HAP-1 (cell line): ENCODE data around the gene WDR27.
"Not testable (repeated sequence)": the region's sequence is repeated elsewhere in the genome, so short reads cannot be mapped to it uniquely, and the experiment has no call there.

Source experiments
- DNase-seq, 2 experiments: peaks; one replicate each; pipeline ENCODE4 v3.0.0-alpha.2; 2016 to 2020; ENCODE audit warnings: low spot score in 2 of 2
- H3K27me3 ChIP-seq: fragments of 250-450 bp; sonication (Bioruptor Pico); 2 replicates; pipeline ENCODE4 v1.5.1; 2020; ENCODE audit warnings: low read depth, mild to moderate bottlenecking, moderate library complexity
- H3K36me3 ChIP-seq: fragments of 250-450 bp; sonication (Bioruptor Pico); replicated peaks from 2 replicates; pipeline ENCODE4 v1.5.1; 2020; ENCODE audit warnings: mild to moderate bottlenecking
- H3K4me1 ChIP-seq: fragments of 250-450 bp; sonication (Bioruptor Pico); 2 replicates; pipeline ENCODE4 v1.5.1; 2020; ENCODE audit warnings: mild to moderate bottlenecking
- H3K4me3 ChIP-seq: fragments of 250-450 bp; sonication (Bioruptor Pico); 2 replicates; pipeline ENCODE4 v1.5.1; 2020; ENCODE audit warnings: mild to moderate bottlenecking, moderate library complexity
- H3K9me3 ChIP-seq: fragments of 250-450 bp; sonication (Bioruptor Pico); 2 replicates; pipeline ENCODE4 v1.5.1; 2020; ENCODE audit warnings: mild to moderate bottlenecking, moderate library complexity
- in situ Hi-C: fragments of 300-500 bp; cut with MboI; formaldehyde crosslinking; loops from 3 replicates; pipeline ENCODE4 v1.14.3; 2020; ENCODE audit warnings: low sequenced_read_pairs, inconsistent platforms, mixed read lengths

Gene WDR27

DNA sequence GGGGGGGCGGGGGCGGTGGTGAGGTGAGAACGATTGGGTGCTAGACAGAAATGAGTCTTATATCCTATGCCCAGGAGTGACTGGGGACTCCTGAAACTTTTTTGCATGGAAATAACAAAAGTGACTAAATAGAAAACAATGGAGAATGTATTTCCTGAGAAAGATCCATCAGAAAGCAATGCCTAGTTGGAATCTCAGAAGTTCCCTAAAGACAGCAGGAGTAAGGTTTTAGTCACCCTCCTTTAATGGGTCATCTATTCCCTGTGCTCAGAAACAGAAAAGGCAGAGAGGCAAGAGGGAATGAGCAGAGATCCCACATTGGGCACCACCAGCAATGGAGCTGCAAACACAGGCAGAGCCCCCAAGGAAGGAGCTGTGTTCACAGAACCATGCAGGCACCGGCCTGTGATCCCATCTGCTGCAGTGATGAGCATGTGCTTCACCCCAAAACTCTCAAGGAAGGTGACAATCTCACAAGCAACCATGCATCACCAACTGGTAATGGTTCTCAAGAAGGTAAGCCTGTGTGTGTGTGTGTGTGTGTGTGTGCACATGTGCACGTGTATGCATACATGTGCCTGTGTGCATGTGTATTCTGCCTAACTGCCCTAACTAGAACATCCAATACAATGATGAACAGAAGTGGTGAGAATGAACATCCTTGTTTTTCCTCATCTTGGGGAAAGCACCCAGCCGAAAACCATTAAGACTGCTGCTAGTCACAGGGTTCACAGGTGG lies 168.4 kb downstream of the WDR27 start:
- no peak for DNase-seq
- Histone ChIP-seq H3K27me3 (no peaks in the 10 kb centered on the region), H3K4me3 (no peak overlapping the region), H3K9me3 (peaks cover 6% of the 10 kb centered on the region; the same call in 1 of the 2 replicates), H3K4me1 (peaks cover 4% of the 10 kb centered on the region; the same call in 1 of the 2 replicates), H3K36me3 (no peaks in the 10 kb centered on the region)
- in situ Hi-C loops = no loop called here

DNA sequence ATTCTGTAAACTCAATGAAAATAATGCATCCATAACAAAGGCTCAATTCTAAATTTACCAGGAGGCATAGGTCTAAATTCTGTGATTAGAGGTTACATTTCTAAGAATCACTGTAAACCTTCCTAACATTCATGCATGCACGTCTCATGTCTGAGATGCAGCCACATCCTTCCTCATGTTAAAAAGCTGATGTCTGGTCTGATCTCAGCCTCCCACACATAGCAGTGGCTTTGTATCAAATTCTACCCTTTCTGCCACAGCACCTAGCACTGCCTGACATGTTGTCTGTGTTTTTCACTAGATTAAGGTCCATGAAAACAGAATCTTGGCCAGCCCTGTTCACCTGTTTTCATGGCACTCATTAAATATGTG lies 171.1 kb downstream of the WDR27 start:
- Histone ChIP-seq H3K36me3 (no peaks in the 10 kb centered on the region), H3K27me3 (no peaks in the 10 kb centered on the region), H3K9me3 (0 out of 2 replicates have a peak, but pooled peaks cover 3% of the 10 kb centered on the region), H3K4me3 (no peak overlapping the region), H3K4me1 (peaks cover 4% of the 10 kb centered on the region; the same call in 1 of the 2 replicates)
- in situ Hi-C loops = no loop called here
- no peak for DNase-seq

GRCh38 chr6:169529931-169530751 lies 171.7 kb downstream of the WDR27 start:
- H3K4me1 ChIP-seq = peaks cover 4% of the 10 kb centered on the region; the same call in 1 of the 2 replicates
- in situ Hi-C loops = no loop called here
- H3K9me3 ChIP-seq = no peaks in the 10 kb centered on the region
- no peak for DNase-seq
- H3K36me3 ChIP-seq = no peaks in the 10 kb centered on the region
- no peak overlapping the region for H3K4me3 ChIP-seq
- H3K27me3 ChIP-seq = no peaks in the 10 kb centered on the region

DNA sequence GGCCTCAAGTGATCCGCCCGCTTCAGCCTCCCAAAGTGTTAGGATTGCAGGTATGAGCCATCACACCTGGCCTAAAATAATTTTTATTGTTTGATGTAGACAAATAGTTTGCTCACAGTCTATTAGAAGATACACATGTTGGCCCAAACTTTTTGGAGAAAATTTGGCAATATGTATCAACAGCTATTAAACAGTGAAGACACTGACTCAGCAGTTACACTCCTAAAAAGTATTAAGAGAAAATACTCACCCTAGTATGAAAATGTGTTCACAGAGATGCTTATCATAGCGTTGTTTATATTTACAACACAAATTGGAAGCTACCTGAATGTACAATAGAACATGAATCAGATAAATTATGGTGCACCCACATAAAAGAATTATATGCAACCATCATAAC lies 173.1 kb downstream of the WDR27 start:
- no peak for DNase-seq
- in situ Hi-C loops = no loop called here
- no peak overlapping the region for H3K4me3 ChIP-seq
- H3K27me3 ChIP-seq = no peaks in the 10 kb centered on the region
- H3K4me1 ChIP-seq = peaks cover 4% of the 10 kb centered on the region; the same call in 1 of the 2 replicates
- no peaks in the 10 kb centered on the region for H3K36me3 ChIP-seq
- no peaks in the 10 kb centered on the region for H3K9me3 ChIP-seq

DNA sequence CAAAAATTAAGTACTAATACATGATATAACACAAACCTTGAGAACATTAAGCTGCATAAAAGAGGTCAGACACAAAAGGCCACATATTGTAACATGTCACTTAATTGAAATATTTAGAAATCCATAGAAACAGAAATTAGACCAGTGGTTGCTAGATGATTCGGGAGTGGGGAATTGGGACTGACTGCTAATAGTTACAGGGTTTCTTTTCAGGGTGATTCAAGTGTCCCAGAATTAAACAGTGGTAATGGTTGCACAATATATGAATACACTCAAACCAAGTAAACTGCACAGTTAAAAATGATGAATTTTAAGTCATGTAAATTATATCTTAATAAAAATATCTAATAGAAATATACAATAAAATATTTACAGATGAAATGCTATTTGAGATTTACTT lies 174.5 kb downstream of the WDR27 start:
- Histone ChIP-seq H3K36me3 (no peaks in the 10 kb centered on the region), H3K4me1 (peaks cover 4% of the 10 kb centered on the region; the same call in 1 of the 2 replicates), H3K9me3 (no peaks in the 10 kb centered on the region), H3K27me3 (no peaks in the 10 kb centered on the region), H3K4me3 (no peak overlapping the region)
- in situ Hi-C loops = no loop called here
- DNase-seq = no peak

DNA sequence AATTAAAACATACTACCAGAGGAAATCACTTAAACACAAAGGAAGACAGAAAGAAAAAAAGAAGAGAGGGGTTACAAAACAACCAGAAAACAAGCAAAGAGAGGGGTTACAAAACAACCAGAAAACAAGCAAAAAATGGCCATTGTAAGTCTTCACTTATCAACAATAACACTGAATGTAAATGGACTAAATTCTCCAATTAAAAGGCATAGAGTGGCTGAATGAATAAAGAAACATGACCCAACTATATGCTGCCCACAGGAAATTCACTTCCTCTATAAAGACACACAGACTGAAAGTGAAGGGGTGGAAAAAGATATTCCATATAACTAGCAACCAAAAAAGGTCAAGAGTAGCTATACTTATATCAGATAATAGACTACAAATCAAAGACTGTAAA lies 180.0 kb downstream of the WDR27 start:
- Histone ChIP-seq H3K36me3 (no peaks in the 10 kb centered on the region), H3K27me3 (no peaks in the 10 kb centered on the region), H3K4me3 (no peak overlapping the region), H3K9me3 (no peaks in the 10 kb centered on the region), H3K4me1 (no peaks in the 10 kb centered on the region)
- no peak for DNase-seq
- in situ Hi-C loops = no loop called here

DNA sequence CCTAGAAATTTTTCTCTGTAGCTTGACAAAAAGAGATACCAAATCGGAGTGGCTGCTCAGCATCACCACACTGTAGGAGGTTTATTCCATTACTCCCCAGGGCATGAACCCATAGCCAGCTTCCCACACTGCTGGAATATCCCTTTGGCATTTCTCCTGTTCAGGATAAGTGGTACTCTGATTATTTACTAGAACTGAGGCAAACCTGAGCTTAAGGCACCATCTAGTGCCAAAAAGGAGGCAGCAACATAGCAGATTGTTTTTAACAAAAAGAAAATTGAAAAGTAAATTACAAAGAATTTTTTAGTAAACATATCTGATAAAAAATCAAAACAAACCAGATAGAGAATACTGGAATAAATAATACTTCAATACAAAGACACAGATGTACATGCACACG lies 181.7 kb downstream of the WDR27 start:
- Histone ChIP-seq H3K4me1 (no peaks in the 10 kb centered on the region), H3K4me3 (no peak overlapping the region), H3K36me3 (no peaks in the 10 kb centered on the region), H3K9me3 (no peaks in the 10 kb centered on the region), H3K27me3 (no peaks in the 10 kb centered on the region)
- no peak for DNase-seq
- in situ Hi-C loops = no loop called here

DNA sequence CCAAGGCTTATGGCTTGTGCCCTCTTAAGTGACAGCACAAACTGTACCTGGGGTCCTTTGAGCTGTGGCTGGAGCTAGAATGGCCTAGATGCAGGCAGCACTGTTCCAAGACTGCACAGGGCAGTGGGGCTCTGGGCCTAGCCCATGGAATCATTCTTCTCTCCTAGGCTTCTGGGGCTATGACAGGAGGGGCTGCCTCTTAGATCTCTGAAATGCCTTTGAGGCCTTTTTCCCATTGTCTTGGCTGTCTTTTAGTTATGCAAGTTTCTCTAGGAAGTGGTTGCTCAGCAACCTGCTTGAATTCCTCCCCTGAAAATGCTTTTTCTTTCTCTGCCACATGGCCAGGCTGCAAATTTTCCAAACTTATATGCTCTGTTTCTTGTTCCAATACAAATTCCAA lies 183.4 kb downstream of the WDR27 start:
- in situ Hi-C loops = no loop called here
- no peaks in the 10 kb centered on the region for H3K36me3 ChIP-seq
- DNase-seq = no peak
- no peaks in the 10 kb centered on the region for H3K4me1 ChIP-seq
- H3K27me3 ChIP-seq = no peaks in the 10 kb centered on the region
- H3K9me3 ChIP-seq = no peaks in the 10 kb centered on the region
- no peak overlapping the region for H3K4me3 ChIP-seq

DNA sequence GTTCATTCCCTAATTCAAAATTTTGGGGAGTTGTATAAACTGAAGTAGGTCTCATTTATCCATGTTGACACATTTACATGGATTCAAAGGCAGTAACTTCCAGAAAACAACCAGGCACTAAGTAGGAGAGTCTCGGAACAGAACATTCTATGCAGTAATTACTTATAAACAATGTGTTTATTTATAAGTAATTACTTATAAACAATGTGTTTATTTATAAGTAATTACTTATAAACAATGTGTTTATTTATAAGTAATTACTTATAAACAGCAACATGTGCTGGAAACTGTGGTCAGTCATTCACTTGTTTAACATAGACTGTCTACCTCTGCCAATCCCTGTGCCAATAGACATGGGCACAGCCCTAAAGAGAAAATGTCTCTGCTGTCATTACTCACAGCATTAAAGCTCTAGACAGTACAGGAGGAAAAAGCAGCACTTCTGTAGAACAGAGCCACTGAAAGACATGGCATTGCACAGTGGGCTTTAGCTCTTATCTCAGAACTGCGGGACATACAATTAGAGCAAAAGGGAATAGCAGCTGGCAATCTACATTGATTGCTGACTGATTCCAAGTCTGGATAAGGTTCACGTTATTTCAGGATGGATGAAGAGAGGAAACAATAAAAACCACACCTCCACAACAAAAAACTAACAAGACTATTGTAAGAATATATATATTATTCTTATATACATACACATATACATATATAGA lies 188.2 kb downstream of the WDR27 start:
- H3K4me1 ChIP-seq = no peaks in the 10 kb centered on the region
- H3K27me3 ChIP-seq = no peaks in the 10 kb centered on the region
- DNase-seq = no peak
- in situ Hi-C loops = no loop called here
- no peak overlapping the region for H3K4me3 ChIP-seq
- no peaks in the 10 kb centered on the region for H3K36me3 ChIP-seq
- no peaks in the 10 kb centered on the region for H3K9me3 ChIP-seq

DNA sequence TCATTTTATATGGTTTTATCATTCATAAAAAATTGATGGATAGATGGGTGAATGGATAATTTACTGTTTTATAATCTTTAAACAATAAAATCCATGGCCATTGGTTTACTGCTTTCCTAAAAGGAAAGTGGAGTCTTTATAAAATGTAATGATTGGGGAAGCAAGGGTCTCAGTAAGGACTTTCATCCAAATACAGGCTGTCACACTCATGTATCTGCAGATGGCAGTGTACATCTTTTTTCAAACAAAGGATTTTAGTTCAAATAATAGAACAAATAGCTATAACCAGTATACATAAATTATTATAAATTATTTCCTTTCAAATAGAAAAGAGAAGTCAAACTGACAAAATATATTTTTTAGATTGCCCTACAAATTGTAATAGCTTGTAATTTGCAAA lies 190.0 kb downstream of the WDR27 start:
- H3K4me3 ChIP-seq, H3K36me3 ChIP-seq, H3K27me3 ChIP-seq, H3K9me3 ChIP-seq, H3K4me1 ChIP-seq, in situ Hi-C loops, DNase-seq: not testable (repeated sequence)

DNA sequence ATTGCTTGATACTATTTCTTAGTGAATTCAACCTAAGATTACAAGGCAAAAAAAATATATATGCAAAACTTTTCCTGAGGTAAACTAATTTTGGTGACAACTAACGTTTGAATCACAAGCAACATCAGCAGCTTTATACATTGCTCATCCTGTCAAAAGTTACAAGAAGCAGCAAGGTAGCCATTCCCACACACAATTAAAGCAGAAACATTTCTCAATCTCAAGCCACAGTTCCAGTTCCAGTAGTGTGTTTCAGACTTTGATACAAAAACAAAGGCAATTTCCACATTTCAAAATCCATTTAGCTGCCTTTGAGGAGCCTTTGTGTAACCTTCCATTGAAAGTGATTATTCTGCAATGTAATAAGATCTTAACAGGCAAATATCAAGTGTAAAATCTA lies 191.0 kb downstream of the WDR27 start:
- Histone ChIP-seq H3K4me1 (no peaks in the 10 kb centered on the region), H3K36me3 (no peaks in the 10 kb centered on the region), H3K9me3 (no peaks in the 10 kb centered on the region), H3K27me3 (no peaks in the 10 kb centered on the region), H3K4me3 (no peak overlapping the region)
- in situ Hi-C loops = no loop called here
- DNase-seq = no peak

DNA sequence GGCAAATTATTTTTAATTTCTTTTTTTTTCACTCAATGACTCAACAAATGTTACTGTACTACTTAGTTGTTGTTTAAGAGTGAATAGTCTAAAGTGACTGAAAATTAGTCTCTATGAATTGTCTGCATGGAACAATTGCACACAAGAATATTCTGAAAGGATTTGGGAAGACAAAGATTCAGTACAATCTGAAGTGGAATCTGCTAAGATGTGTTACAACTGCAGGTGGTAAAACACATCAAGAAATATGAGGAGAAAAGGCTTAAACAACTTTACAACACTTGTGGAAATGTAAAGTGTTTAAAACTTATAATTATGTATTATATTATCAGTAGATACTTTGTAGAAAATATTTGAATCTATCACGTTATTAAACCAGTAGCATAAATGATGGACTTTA lies 193.4 kb downstream of the WDR27 start:
- H3K27me3 ChIP-seq = no peaks in the 10 kb centered on the region
- no peaks in the 10 kb centered on the region for H3K9me3 ChIP-seq
- H3K4me3 ChIP-seq = no peak overlapping the region
- H3K4me1 ChIP-seq = no peaks in the 10 kb centered on the region
- no peak for DNase-seq
- in situ Hi-C loops = no loop called here
- H3K36me3 ChIP-seq = no peaks in the 10 kb centered on the region

- Histone ChIP-seq H3K9me3 (no peaks in the 10 kb centered on the region), H3K4me3 (no peak overlapping the region), H3K4me1 (no peaks in the 10 kb centered on the region), H3K36me3 (no peaks in the 10 kb centered on the region), H3K27me3 (no peaks in the 10 kb centered on the region)
- in situ Hi-C loops = no loop called here
- DNase-seq = no peak
These were observed 198.2 kb downstream of the WDR27 start for GRCh38 chr6:169503422-169504152.
